ENCODE results near the gene DYNLL1. TPM values are rescaled to one million over a fixed set of nuclear protein-coding genes. Genes with fewer than 3 reads are reported as not detected.

DYNLL1 gene
- total and polyA plus RNA-seq, 2 experiments from 2014 or later, result 340 to 782 TPM

GRCh38 chr12:120542166-120542565, 46.3 kb downstream of the DYNLL1 start:
- Histone ChIP-seq H3K4me2 (ENCODE audit: unreplicated experiment) (no peak overlapping the region), H3K79me2 (ENCODE audit: insufficient read depth) (peaks cover 100% of the 10 kb centered on the region), H3K4me3 (no peak overlapping the region), H2AFZ (no peak overlapping the region), H4K20me1 (ENCODE audit: insufficient read depth) (peaks cover 55% of the 10 kb centered on the region), H3K36me3 (ENCODE audit: low read depth) (peaks cover 10% of the 10 kb centered on the region), H3K9me3 (ENCODE audit: low read depth) (no peaks in the 10 kb centered on the region), H3K27me3 (replicated peaks; ENCODE audit: insufficient read depth) (no peaks in the 10 kb centered on the region), H3F3A (ENCODE audit: insufficient read depth) (peaks cover 38% of the 10 kb centered on the region), H3K9me2 (ENCODE audit: insufficient read depth) (no peaks in the 10 kb centered on the region), H3K27ac (no peak overlapping the region), H3K9ac (no peak overlapping the region), H3K4me1 (ENCODE audit: insufficient read depth) (peaks cover 32% of the 10 kb centered on the region)
- TF ChIP-seq EZH2 (IDR thresholded peaks at IDR 0.05; ENCODE audit: insufficient read depth, poor library complexity, severe bottlenecking) (no peak), EZH2phosphoT487 (IDR thresholded peaks at IDR 0.05; ENCODE audit: insufficient read depth, low read depth) (no peak)
- DNase-seq, result no peak
- in situ Hi-C loops (cut with MboI), result no loop called here
- WGBS, 2 experiments (ENCODE audit: low coverage in 1 of 2, low lambda C conversion rate in 2 of 2, missing lambda C conversion rate in 2 of 2), result 89 to 95% methylated on average over 5 of the region's 5 CpGs

- Histone ChIP-seq H3K79me2 (ENCODE audit: insufficient read depth) (peaks cover 100% of the 10 kb centered on the region), H3K4me2 (ENCODE audit: unreplicated experiment) (no peak overlapping the region), H3K27ac (no peak overlapping the region), H3K4me3 (no peak overlapping the region), H2AFZ (no peak overlapping the region), H3K27me3 (replicated peaks; ENCODE audit: insufficient read depth) (no peaks in the 10 kb centered on the region), H3K9me2 (ENCODE audit: insufficient read depth) (no peaks in the 10 kb centered on the region), H3K9me3 (ENCODE audit: low read depth) (no peaks in the 10 kb centered on the region), H3K36me3 (ENCODE audit: low read depth) (peaks cover 26% of the 10 kb centered on the region), H3K9ac (no peak overlapping the region), H3F3A (ENCODE audit: insufficient read depth) (peaks cover 12% of the 10 kb centered on the region), H3K4me1 (ENCODE audit: insufficient read depth) (peaks cover 7% of the 10 kb centered on the region; the same call in 1 of the 2 replicates), H4K20me1 (ENCODE audit: insufficient read depth) (peaks cover 30% of the 10 kb centered on the region; the same call in 1 of the 2 replicates)
- in situ Hi-C loops (cut with MboI), result no loop called here
- 85 to 86% methylated on average over 3 of the region's 3 CpGs for WGBS, 2 experiments (ENCODE audit: low coverage in 1 of 2, low lambda C conversion rate in 2 of 2, missing lambda C conversion rate in 2 of 2)
- no peak for DNase-seq
- TF ChIP-seq EZH2phosphoT487 (IDR thresholded peaks at IDR 0.05; ENCODE audit: insufficient read depth, low read depth) (no peak), EZH2 (IDR thresholded peaks at IDR 0.05; ENCODE audit: insufficient read depth, poor library complexity, severe bottlenecking) (no peak)
These were observed 48.8 kb downstream of the DYNLL1 start for GRCh38 chr12:120544691-120545090.

GRCh38 chr12:120546050-120546386, 50.1 kb downstream of the DYNLL1 start:
- no peaks in the 10 kb centered on the region for H3K9me2 ChIP-seq (ENCODE audit: insufficient read depth)
- no peak for TF ChIP-seq EZH2phosphoT487 (IDR thresholded peaks at IDR 0.05; ENCODE audit: insufficient read depth, low read depth)
- TF ChIP-seq EZH2 (IDR thresholded peaks at IDR 0.05; ENCODE audit: insufficient read depth, poor library complexity, severe bottlenecking), result no peak
- WGBS, 2 experiments (ENCODE audit: low coverage in 1 of 2, low lambda C conversion rate in 2 of 2, missing lambda C conversion rate in 2 of 2), result 87 to 90% methylated on average over 3 of the region's 3 CpGs
- H2AFZ ChIP-seq, result no peak overlapping the region
- no peak overlapping the region for H3K9ac ChIP-seq
- H3F3A ChIP-seq (ENCODE audit: insufficient read depth), result 0 out of 2 replicates have a peak, but pooled peaks cover 4% of the 10 kb centered on the region
- in situ Hi-C loops (cut with MboI), result no loop called here
- H4K20me1 ChIP-seq (ENCODE audit: insufficient read depth), result peaks cover 30% of the 10 kb centered on the region; the same call in 1 of the 2 replicates
- peaks cover 100% of the 10 kb centered on the region for H3K79me2 ChIP-seq (ENCODE audit: insufficient read depth)
- peaks cover 26% of the 10 kb centered on the region for H3K36me3 ChIP-seq (ENCODE audit: low read depth)
- H3K4me2 ChIP-seq (ENCODE audit: unreplicated experiment), result no peak overlapping the region
- DNase-seq, result no peak
- no peak overlapping the region for H3K4me3 ChIP-seq
- no peaks in the 10 kb centered on the region for H3K4me1 ChIP-seq (ENCODE audit: insufficient read depth)
- H3K27ac ChIP-seq, result no peak overlapping the region
- no peaks in the 10 kb centered on the region for H3K27me3 ChIP-seq (replicated peaks; ENCODE audit: insufficient read depth)
- H3K9me3 ChIP-seq (ENCODE audit: low read depth), result no peaks in the 10 kb centered on the region

Small RNA genes within 50 kb of the gene (small RNA-seq; reads per million reads assigned to genes)
- not detected for gene RF00019 (ENCODE audit: low read depth, low replicate concordance)

Other genes starting within 250 kb of the DYNLL1 start
- gene PXN, start 230.4 kb upstream of the DYNLL1 start, total RNA-seq (2014; rRNA removed; shearing (Covaris generic)), result 63.7 and 87.2 TPM in 2 replicates
- 134 and 135 TPM in 2 replicates for gene PXN, start 230.4 kb upstream of the DYNLL1 start, polyA plus RNA-seq (2016; fragmentation: Nextera tagmentation; extraction: Ambion mirVana)
- under 0.01 TPM in 1 of 2 replicates, not detected in the other for gene RNU4-2, start 204.2 kb upstream of the DYNLL1 start, total RNA-seq (2014; rRNA removed; shearing (Covaris generic))
- 4.0 and 6.9 TPM in 2 replicates for gene RNU4-2, start 204.2 kb upstream of the DYNLL1 start, polyA plus RNA-seq (2016; fragmentation: Nextera tagmentation; extraction: Ambion mirVana)
- not detected in 2 replicates for gene RNU4-1, start 202.9 kb upstream of the DYNLL1 start, total RNA-seq (2014; rRNA removed; shearing (Covaris generic))
- gene RNU4-1, start 202.9 kb upstream of the DYNLL1 start, polyA plus RNA-seq (2016; fragmentation: Nextera tagmentation; extraction: Ambion mirVana), result 4.1 TPM in 1 of 2 replicates, not detected in the other
- not detected in 2 replicates for gene SIRT4, start 193.8 kb upstream of the DYNLL1 start, total RNA-seq (2014; rRNA removed; shearing (Covaris generic))
- gene SIRT4, start 193.8 kb upstream of the DYNLL1 start, polyA plus RNA-seq (2016; fragmentation: Nextera tagmentation; extraction: Ambion mirVana), result 1.4 TPM in 2 replicates
- gene PLA2G1B, start 168.3 kb upstream of the DYNLL1 start, total RNA-seq (2014; rRNA removed; shearing (Covaris generic)), result not detected in 2 replicates
- not detected in 2 replicates for gene PLA2G1B, start 168.3 kb upstream of the DYNLL1 start, polyA plus RNA-seq (2016; fragmentation: Nextera tagmentation; extraction: Ambion mirVana)
- not detected in 2 replicates for gene MSI1, start 126.9 kb upstream of the DYNLL1 start, total RNA-seq (2014; rRNA removed; shearing (Covaris generic))
- gene MSI1, start 126.9 kb upstream of the DYNLL1 start, polyA plus RNA-seq (2016; fragmentation: Nextera tagmentation; extraction: Ambion mirVana), result not detected in 2 replicates
- 247 and 358 TPM in 2 replicates for gene COX6A1, start 58.0 kb upstream of the DYNLL1 start, total RNA-seq (2014; rRNA removed; shearing (Covaris generic))
- gene COX6A1, start 58.0 kb upstream of the DYNLL1 start, polyA plus RNA-seq (2016; fragmentation: Nextera tagmentation; extraction: Ambion mirVana), result 806 and 824 TPM in 2 replicates
- 45.6 and 47.0 TPM in 2 replicates for gene TRIAP1, start 49.7 kb upstream of the DYNLL1 start, total RNA-seq (2014; rRNA removed; shearing (Covaris generic))
- gene TRIAP1, start 49.7 kb upstream of the DYNLL1 start, polyA plus RNA-seq (2016; fragmentation: Nextera tagmentation; extraction: Ambion mirVana), result 68.6 and 70.3 TPM in 2 replicates
- 15.9 and 17.2 TPM in 2 replicates for gene GATC, start 49.7 kb upstream of the DYNLL1 start, total RNA-seq (2014; rRNA removed; shearing (Covaris generic))
- 18.3 and 18.8 TPM in 2 replicates for gene GATC, start 49.7 kb upstream of the DYNLL1 start, polyA plus RNA-seq (2016; fragmentation: Nextera tagmentation; extraction: Ambion mirVana)
- gene SRSF9, start 26.4 kb upstream of the DYNLL1 start, total RNA-seq (2014; rRNA removed; shearing (Covaris generic)), result 129 and 154 TPM in 2 replicates
- gene SRSF9, start 26.4 kb upstream of the DYNLL1 start, polyA plus RNA-seq (2016; fragmentation: Nextera tagmentation; extraction: Ambion mirVana), result 329 and 345 TPM in 2 replicates
- gene COQ5, start 33.0 kb downstream of the DYNLL1 start, total RNA-seq (2014; rRNA removed; shearing (Covaris generic)), result 32.6 and 33.0 TPM in 2 replicates
- gene COQ5, start 33.0 kb downstream of the DYNLL1 start, polyA plus RNA-seq (2016; fragmentation: Nextera tagmentation; extraction: Ambion mirVana), result 39.9 and 42.9 TPM in 2 replicates
- gene RNF10, start 38.2 kb downstream of the DYNLL1 start, total RNA-seq (2014; rRNA removed; shearing (Covaris generic)), result 52.6 and 69.3 TPM in 2 replicates
- gene RNF10, start 38.2 kb downstream of the DYNLL1 start, polyA plus RNA-seq (2016; fragmentation: Nextera tagmentation; extraction: Ambion mirVana), result 114 and 130 TPM in 2 replicates
- gene POP5, start 85.3 kb downstream of the DYNLL1 start, total RNA-seq (2014; rRNA removed; shearing (Covaris generic)), result 20.1 and 38.9 TPM in 2 replicates
- gene POP5, start 85.3 kb downstream of the DYNLL1 start, polyA plus RNA-seq (2016; fragmentation: Nextera tagmentation; extraction: Ambion mirVana), result 63.3 and 68.4 TPM in 2 replicates
- gene CABP1, start 144.5 kb downstream of the DYNLL1 start, total RNA-seq (2014; rRNA removed; shearing (Covaris generic)), result not detected in 2 replicates
- not detected in 2 replicates for gene CABP1, start 144.5 kb downstream of the DYNLL1 start, polyA plus RNA-seq (2016; fragmentation: Nextera tagmentation; extraction: Ambion mirVana)
- gene MLEC, start 191.0 kb downstream of the DYNLL1 start, total RNA-seq (2014; rRNA removed; shearing (Covaris generic)), result 79.3 and 79.4 TPM in 2 replicates
- gene MLEC, start 191.0 kb downstream of the DYNLL1 start, polyA plus RNA-seq (2016; fragmentation: Nextera tagmentation; extraction: Ambion mirVana), result 114 and 119 TPM in 2 replicates
- gene UNC119B, start 214.3 kb downstream of the DYNLL1 start, total RNA-seq (2014; rRNA removed; shearing (Covaris generic)), result 17.8 and 22.4 TPM in 2 replicates
- 7.6 TPM in 2 replicates for gene UNC119B, start 214.3 kb downstream of the DYNLL1 start, polyA plus RNA-seq (2016; fragmentation: Nextera tagmentation; extraction: Ambion mirVana)
- 14.5 and 20.6 TPM in 2 replicates for gene ACADS, start 229.7 kb downstream of the DYNLL1 start, total RNA-seq (2014; rRNA removed; shearing (Covaris generic))
- gene ACADS, start 229.7 kb downstream of the DYNLL1 start, polyA plus RNA-seq (2016; fragmentation: Nextera tagmentation; extraction: Ambion mirVana), result 10.1 and 10.5 TPM in 2 replicates

All from GM23248 (cell line).